ENCODE results near the gene HEG1.

DNA sequence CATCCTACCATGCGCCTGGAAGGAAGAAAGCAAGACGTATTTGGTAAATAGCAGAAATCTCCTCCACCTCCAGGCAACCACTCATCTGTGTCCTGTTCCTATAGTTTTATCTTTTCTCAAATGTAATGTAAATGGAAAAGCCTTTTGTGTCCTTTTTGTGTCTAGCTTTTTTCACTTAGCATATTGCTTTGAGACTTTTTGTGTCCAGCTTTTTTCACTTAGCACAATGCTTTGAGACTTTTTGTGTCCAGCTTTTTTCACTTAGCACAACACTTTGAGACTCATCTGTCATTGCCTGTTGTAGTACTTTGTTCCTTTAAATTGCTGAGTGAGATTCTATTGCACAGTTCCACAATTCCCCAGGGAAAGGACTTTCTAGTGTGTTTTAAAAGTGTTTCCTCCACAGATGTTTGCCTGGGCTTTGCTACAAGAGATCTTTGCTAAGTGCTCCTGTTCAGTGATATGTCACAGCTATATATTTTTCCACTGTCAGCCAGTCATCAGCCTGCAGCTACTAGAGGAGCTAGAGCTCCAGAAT is 93.3 kb downstream of the HEG1 start:
- TF ChIP-seq, protein P1, sequence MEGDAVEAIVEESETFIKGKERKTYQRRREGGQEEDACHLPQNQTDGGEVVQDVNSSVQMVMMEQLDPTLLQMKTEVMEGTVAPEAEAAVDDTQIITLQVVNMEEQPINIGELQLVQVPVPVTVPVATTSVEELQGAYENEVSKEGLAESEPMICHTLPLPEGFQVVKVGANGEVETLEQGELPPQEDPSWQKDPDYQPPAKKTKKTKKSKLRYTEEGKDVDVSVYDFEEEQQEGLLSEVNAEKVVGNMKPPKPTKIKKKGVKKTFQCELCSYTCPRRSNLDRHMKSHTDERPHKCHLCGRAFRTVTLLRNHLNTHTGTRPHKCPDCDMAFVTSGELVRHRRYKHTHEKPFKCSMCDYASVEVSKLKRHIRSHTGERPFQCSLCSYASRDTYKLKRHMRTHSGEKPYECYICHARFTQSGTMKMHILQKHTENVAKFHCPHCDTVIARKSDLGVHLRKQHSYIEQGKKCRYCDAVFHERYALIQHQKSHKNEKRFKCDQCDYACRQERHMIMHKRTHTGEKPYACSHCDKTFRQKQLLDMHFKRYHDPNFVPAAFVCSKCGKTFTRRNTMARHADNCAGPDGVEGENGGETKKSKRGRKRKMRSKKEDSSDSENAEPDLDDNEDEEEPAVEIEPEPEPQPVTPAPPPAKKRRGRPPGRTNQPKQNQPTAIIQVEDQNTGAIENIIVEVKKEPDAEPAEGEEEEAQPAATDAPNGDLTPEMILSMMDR (IDR thresholded peaks at IDR 0.05): no peak
- TF ChIP-seq POLR2A (IDR thresholded peaks at IDR 0.05): no peak

Measured in heart left ventricle (tissue), 13 donors.